ENCODE measurements around the gene KRT81.

The KRT81 gene

GRCh38 chr12:52291267-52291935, at the start of gene KRT81:
TSS of gene KRT81 (minus strand) at chr12:52291534. CDS start at chr12:52291465, 69 bp downstream.
- no peak within 1 kb of the TSS for H3K4me3 ChIP-seq (ENCODE audit: low read depth, low read length)
- H3K9ac ChIP-seq (ENCODE audit: low read length): no peak within 1 kb of the TSS
- H3K9me3 ChIP-seq (ENCODE audit: control insufficient read depth, insufficient read depth, low read depth, low read length): no peaks in the 10 kb centered on the region
- peaks cover 16% of the 10 kb centered on the region; the same call in 1 of the 2 replicates for H3K27me3 ChIP-seq (ENCODE audit: control insufficient read depth, insufficient read depth, low read length)
- peaks cover 4% of the 10 kb centered on the region; the same call in 1 of the 2 replicates for H3K4me1 ChIP-seq (ENCODE audit: control insufficient read depth, insufficient read depth, low read length)
- H3K36me3 ChIP-seq (ENCODE audit: control insufficient read depth, insufficient read depth, low read length): no peaks in the 10 kb centered on the region
- no peak within 1 kb of the TSS for H3K27ac ChIP-seq (ENCODE audit: low read depth, low read length)

- Histone ChIP-seq H3K4me3 (ENCODE audit: low read depth, low read length) (no peak overlapping the region), H3K36me3 (ENCODE audit: control insufficient read depth, insufficient read depth, low read length) (no peaks in the 10 kb centered on the region), H3K9ac (ENCODE audit: low read length) (no peak overlapping the region), H3K4me1 (ENCODE audit: control insufficient read depth, insufficient read depth, low read length) (no peaks in the 10 kb centered on the region), H3K9me3 (ENCODE audit: control insufficient read depth, insufficient read depth, low read depth, low read length) (peaks cover 5% of the 10 kb centered on the region; the same call in 1 of the 2 replicates), H3K27me3 (ENCODE audit: control insufficient read depth, insufficient read depth, low read length) (no peaks in the 10 kb centered on the region), H3K27ac (ENCODE audit: low read depth, low read length) (no peak overlapping the region)
Measured at GRCh38 chr12:52338241-52338960, 47.1 kb upstream of the KRT81 start.

- Histone ChIP-seq H3K36me3 (ENCODE audit: control insufficient read depth, insufficient read depth, low read length) (no peaks in the 10 kb centered on the region), H3K9me3 (ENCODE audit: control insufficient read depth, insufficient read depth, low read depth, low read length) (no peaks in the 10 kb centered on the region), H3K9ac (ENCODE audit: low read length) (no peak overlapping the region), H3K4me3 (ENCODE audit: low read depth, low read length) (no peak overlapping the region), H3K4me1 (ENCODE audit: control insufficient read depth, insufficient read depth, low read length) (no peaks in the 10 kb centered on the region), H3K27ac (ENCODE audit: low read depth, low read length) (no peak overlapping the region), H3K27me3 (ENCODE audit: control insufficient read depth, insufficient read depth, low read length) (no peaks in the 10 kb centered on the region)
Measured at GRCh38 chr12:52337054-52337453, 45.7 kb upstream of the KRT81 start.

GRCh38 chr12:52336641-52337040, 45.3 kb upstream of the KRT81 start:
- Histone ChIP-seq H3K27ac (ENCODE audit: low read depth, low read length) (no peak overlapping the region), H3K27me3 (ENCODE audit: control insufficient read depth, insufficient read depth, low read length) (no peaks in the 10 kb centered on the region), H3K4me1 (ENCODE audit: control insufficient read depth, insufficient read depth, low read length) (no peaks in the 10 kb centered on the region), H3K9me3 (ENCODE audit: control insufficient read depth, insufficient read depth, low read depth, low read length) (no peaks in the 10 kb centered on the region), H3K9ac (ENCODE audit: low read length) (no peak overlapping the region), H3K36me3 (ENCODE audit: control insufficient read depth, insufficient read depth, low read length) (no peaks in the 10 kb centered on the region), H3K4me3 (ENCODE audit: low read depth, low read length) (no peak overlapping the region)

GRCh38 chr12:52335598-52336262, 44.4 kb upstream of the KRT81 start:
- Histone ChIP-seq H3K9me3 (ENCODE audit: control insufficient read depth, insufficient read depth, low read depth, low read length) (no peaks in the 10 kb centered on the region), H3K4me3 (ENCODE audit: low read depth, low read length) (no peak overlapping the region), H3K36me3 (ENCODE audit: control insufficient read depth, insufficient read depth, low read length) (no peaks in the 10 kb centered on the region), H3K27me3 (ENCODE audit: control insufficient read depth, insufficient read depth, low read length) (no peaks in the 10 kb centered on the region), H3K4me1 (ENCODE audit: control insufficient read depth, insufficient read depth, low read length) (no peaks in the 10 kb centered on the region), H3K9ac (ENCODE audit: low read length) (no peak overlapping the region), H3K27ac (ENCODE audit: low read depth, low read length) (no peak overlapping the region)

GRCh38 chr12:52334185-52334584, 42.9 kb upstream of the KRT81 start:
- no peaks in the 10 kb centered on the region for H3K4me1 ChIP-seq (ENCODE audit: control insufficient read depth, insufficient read depth, low read length)
- H3K27me3 ChIP-seq (ENCODE audit: control insufficient read depth, insufficient read depth, low read length): no peaks in the 10 kb centered on the region
- H3K9me3 ChIP-seq (ENCODE audit: control insufficient read depth, insufficient read depth, low read depth, low read length): no peaks in the 10 kb centered on the region
- H3K27ac ChIP-seq (ENCODE audit: low read depth, low read length): no peak overlapping the region
- H3K4me3 ChIP-seq (ENCODE audit: low read depth, low read length): no peak overlapping the region
- no peak overlapping the region for H3K9ac ChIP-seq (ENCODE audit: low read length)
- no peaks in the 10 kb centered on the region for H3K36me3 ChIP-seq (ENCODE audit: control insufficient read depth, insufficient read depth, low read length)

- Histone ChIP-seq H3K27me3 (ENCODE audit: control insufficient read depth, insufficient read depth, low read length) (no peaks in the 10 kb centered on the region), H3K36me3 (ENCODE audit: control insufficient read depth, insufficient read depth, low read length) (no peaks in the 10 kb centered on the region), H3K4me1 (ENCODE audit: control insufficient read depth, insufficient read depth, low read length) (no peaks in the 10 kb centered on the region), H3K4me3 (ENCODE audit: low read depth, low read length) (no peak overlapping the region), H3K9ac (ENCODE audit: low read length) (no peak overlapping the region), H3K27ac (ENCODE audit: low read depth, low read length) (no peak overlapping the region), H3K9me3 (ENCODE audit: control insufficient read depth, insufficient read depth, low read depth, low read length) (no peaks in the 10 kb centered on the region)
Measured at GRCh38 chr12:52333321-52333720, 42.0 kb upstream of the KRT81 start.

GRCh38 chr12:52332381-52332780, 41.0 kb upstream of the KRT81 start:
- Histone ChIP-seq H3K9me3 (ENCODE audit: control insufficient read depth, insufficient read depth, low read depth, low read length) (no peaks in the 10 kb centered on the region), H3K36me3 (ENCODE audit: control insufficient read depth, insufficient read depth, low read length) (no peaks in the 10 kb centered on the region), H3K27ac (ENCODE audit: low read depth, low read length) (no peak overlapping the region), H3K4me1 (ENCODE audit: control insufficient read depth, insufficient read depth, low read length) (no peaks in the 10 kb centered on the region), H3K9ac (ENCODE audit: low read length) (no peak overlapping the region), H3K4me3 (ENCODE audit: low read depth, low read length) (no peak overlapping the region), H3K27me3 (ENCODE audit: control insufficient read depth, insufficient read depth, low read length) (no peaks in the 10 kb centered on the region)

GRCh38 chr12:52331833-52332232, 40.5 kb upstream of the KRT81 start:
- Histone ChIP-seq H3K4me3 (ENCODE audit: low read depth, low read length) (no peak overlapping the region), H3K27me3 (ENCODE audit: control insufficient read depth, insufficient read depth, low read length) (no peaks in the 10 kb centered on the region), H3K9ac (ENCODE audit: low read length) (no peak overlapping the region), H3K27ac (ENCODE audit: low read depth, low read length) (no peak overlapping the region), H3K4me1 (ENCODE audit: control insufficient read depth, insufficient read depth, low read length) (no peaks in the 10 kb centered on the region), H3K9me3 (ENCODE audit: control insufficient read depth, insufficient read depth, low read depth, low read length) (no peaks in the 10 kb centered on the region), H3K36me3 (ENCODE audit: control insufficient read depth, insufficient read depth, low read length) (no peaks in the 10 kb centered on the region)

- no peaks in the 10 kb centered on the region for H3K36me3 ChIP-seq (ENCODE audit: control insufficient read depth, insufficient read depth, low read length)
- no peaks in the 10 kb centered on the region for H3K9me3 ChIP-seq (ENCODE audit: control insufficient read depth, insufficient read depth, low read depth, low read length)
- no peak overlapping the region for H3K27ac ChIP-seq (ENCODE audit: low read depth, low read length)
- H3K9ac ChIP-seq (ENCODE audit: low read length): no peak overlapping the region
- no peaks in the 10 kb centered on the region for H3K27me3 ChIP-seq (ENCODE audit: control insufficient read depth, insufficient read depth, low read length)
- H3K4me3 ChIP-seq (ENCODE audit: low read depth, low read length): no peak overlapping the region
- H3K4me1 ChIP-seq (ENCODE audit: control insufficient read depth, insufficient read depth, low read length): no peaks in the 10 kb centered on the region
Measured at GRCh38 chr12:52331039-52331438, 39.7 kb upstream of the KRT81 start.
